K562 (cell line): ENCODE measurements around the gene COL13A1.

ENCODE experiments used
- EGR1 ChIP-seq: fragments of 450-650 bp; conservative IDR thresholded peaks from 2 replicates; pipeline ENCODE4 v1.6.1; 2017; ENCODE audit warnings: mild to moderate bottlenecking
- EP300 ChIP-seq: IDR thresholded peaks from 2 replicates; pipeline ENCODE4 v1.6.1; 2012; ENCODE audit warnings: low read length, improper control_type of control experiment
- SMC3 ChIP-seq: conservative IDR thresholded peaks from 2 replicates; pipeline ENCODE4 v1.6.1; 2011; ENCODE audit warnings: low read depth, low read length, improper control_type of control experiment; ENCODE audit not compliant: insufficient read depth
- TAF1 ChIP-seq: IDR thresholded peaks from 2 replicates; pipeline ENCODE4 v1.6.1; 2011; ENCODE audit warnings: mild to moderate bottlenecking, low read length, moderate library complexity; ENCODE audit not compliant: insufficient read depth, control insufficient read depth, severe bottlenecking; ENCODE audit errors: extremely low read depth
- ZNF263 ChIP-seq: sonication (generic); formaldehyde crosslinking; IDR thresholded peaks from 2 replicates; pipeline ENCODE4 v1.8.0; 2022; ENCODE audit warnings: mild to moderate bottlenecking, missing genetic modification reagents, borderline replicate concordance

DNA sequence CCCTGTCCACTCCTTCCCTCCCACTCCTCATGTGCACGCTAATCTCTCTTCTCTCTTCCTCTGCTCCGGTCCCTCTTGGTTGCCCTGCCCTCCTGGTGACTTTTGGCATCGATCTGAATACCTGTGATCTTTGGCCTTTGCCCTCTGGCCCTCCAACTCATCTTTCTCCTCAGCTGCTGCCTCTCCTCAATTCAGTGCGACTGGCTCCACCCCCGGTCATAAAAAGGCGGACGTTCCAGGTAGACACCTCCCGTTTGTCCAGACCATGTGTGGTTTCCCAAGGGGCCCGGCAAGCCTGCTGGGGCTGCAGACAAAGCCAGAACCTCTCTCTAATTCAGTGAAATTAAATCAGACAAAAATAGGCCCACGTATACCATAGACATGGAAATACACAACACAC, 96.8 kb downstream of the COL13A1 start:
- TF ChIP-seq EGR1 (no peak), ZNF263 (CRISPR knock-in tag) (no peak), SMC3 (no peak), EP300 (no peak), TAF1 (no peak)
